ENCODE results near the gene CDHR3. TPM values are rescaled to one million over a fixed set of nuclear protein-coding genes. Genes with fewer than 3 reads are reported as not detected.

The CDHR3 gene
- total and polyA plus RNA-seq, 10 of the 15 experiments (the other 5 are each of a cell fraction or from before 2014, with no cell fraction given) = 0.06 to 0.11 TPM; not detected in 8

DNA sequence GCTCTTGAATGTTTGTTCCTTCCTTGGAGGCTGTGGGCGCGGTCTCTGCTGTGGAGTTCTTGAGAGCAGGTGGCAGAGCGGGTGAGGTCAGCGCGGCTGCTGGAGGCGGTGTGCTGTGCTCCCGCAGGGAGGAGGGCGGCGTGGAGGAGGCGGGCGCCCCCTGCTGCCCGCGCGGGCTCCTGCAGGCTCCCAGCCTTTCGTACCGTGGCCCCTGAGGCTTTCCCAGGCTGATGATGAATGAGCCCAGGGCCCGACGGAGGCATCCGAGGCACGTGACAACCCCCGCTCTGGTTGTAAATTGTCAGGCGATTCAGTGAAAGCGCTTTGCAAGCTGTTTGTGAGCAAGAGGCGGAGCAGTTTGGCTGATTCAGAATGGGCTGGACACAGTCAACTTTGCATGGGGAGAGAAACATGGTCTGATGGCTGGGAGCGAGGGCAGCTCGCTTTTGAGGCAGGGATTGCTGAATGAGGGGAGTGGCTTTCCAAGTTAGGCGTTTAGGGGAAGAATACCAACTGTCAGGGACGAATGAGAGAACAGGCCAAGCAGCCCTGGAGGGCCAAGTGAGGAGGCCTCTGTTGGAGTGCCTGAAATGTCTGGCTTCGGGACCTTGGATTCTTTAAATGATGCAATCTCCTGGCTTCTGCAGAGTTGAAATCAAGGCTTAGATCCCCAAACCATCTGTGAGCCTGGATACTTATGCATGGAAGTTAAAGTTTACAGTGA, 46.6 kb downstream of the CDHR3 start:
- Histone ChIP-seq H3K27me3 (replicated peaks in 1 of 2; ENCODE audit: control insufficient read depth in 2 of 2, insufficient read depth in 2 of 2, low read length in 1 of 2) (no peaks in the 10 kb centered on the region; a peak in 3 of 4 replicates), H3K4me3 (no peak overlapping the region), H3K4me1 (ENCODE audit: control insufficient read depth, insufficient read depth, low read length) (no peaks in the 10 kb centered on the region), H3K9ac (ENCODE audit: control insufficient read depth, insufficient read depth, low read length) (no peak overlapping the region), H3K79me2 (ENCODE audit: control insufficient read depth, insufficient read depth, low read length) (no peaks in the 10 kb centered on the region), H3K9me3 (replicated peaks; ENCODE audit: control insufficient read depth, insufficient read depth, low read length) (peaks cover 5% of the 10 kb centered on the region; the same call in 2 of the 3 replicates), H3K4me2 (ENCODE audit: control insufficient read depth, insufficient read depth) (no peak overlapping the region), H2AFZ (ENCODE audit: control insufficient read depth, low read depth, low read length) (no peak overlapping the region), H3K36me3 (ENCODE audit: control insufficient read depth in 2 of 2, insufficient read depth in 2 of 2, low read length in 1 of 2) (no peaks in the 10 kb centered on the region), H4K20me1 (ENCODE audit: control insufficient read depth, insufficient read depth) (no peaks in the 10 kb centered on the region), H3K27ac (ENCODE audit: control insufficient read depth, insufficient read depth) (no peak overlapping the region)
- ATAC-seq = peak; percentile 98
- 7% methylated on average over 28 of the region's 29 CpGs for WGBS (ENCODE audit: insufficient coverage, insufficient replicate concordance, low lambda C conversion rate, missing lambda C conversion rate)
- intact Hi-C loops (cut with micrococcal nuclease; ENCODE audit: unreplicated experiment) (loop anchor here (2.0 to 10.0 kb wide), 2 partner anchors 249 to 355 kb away; no protein-coding TSS in a partner anchor), in situ Hi-C loops (cut with MboI) (loop anchor here (10.0 kb wide), 1 partner anchor 245 kb away; no protein-coding TSS in a partner anchor)
- ChIA-PET POLR2A (interaction anchor here (0.6 to 1.4 kb wide), 2 partner anchors 19 to 374 kb away, joined by 3 to 4 read pairs; no protein-coding TSS in a partner anchor), SMC1A (ENCODE audit: uncharacterized antibody, unreplicated experiment) (interaction anchor here (0.6 to 3.4 kb wide), 4 partner anchors 33 to 321 kb away, joined by 3 to 34 read pairs (median 14); no protein-coding TSS in a partner anchor), RAD21 (ENCODE audit: unreplicated experiment) (interaction anchor here (2.7 to 3.3 kb wide), 2 partner anchors 248 to 249 kb away, joined by 15 to 19 read pairs; no protein-coding TSS in a partner anchor), CTCF (interaction anchor here (1.1 to 6.3 kb wide), 6 partner anchors 10 to 253 kb away, joined by 3 to 68 read pairs (median 4); no protein-coding TSS in a partner anchor)
- BruUV-seq (replicated peaks) = no TSS peak
- DNase-seq (ENCODE audit: low read depth, low spot score) = no peak
- no peak for FAIRE-seq
- TF ChIP-seq CHD4 (IDR thresholded peaks at IDR 0.05) (no peak), NFXL1 (IDR thresholded peaks at IDR 0.05; ENCODE audit: borderline replicate concordance) (peak; percentile 99), RAD51 (IDR thresholded peaks at IDR 0.05) (peak; percentile 19; the same call in 1 of the 2 replicates), STAT1 (conservative IDR thresholded peaks at IDR 0.05) (0 out of 2 replicates have a peak, but pooled peaks have one; percentile 53), BHLHE40 (IDR thresholded peaks at IDR 0.05; ENCODE audit: borderline replicate concordance in 1 of 2, low read depth in 2 of 2, low read length in 1 of 2) (peak in 1 of 2 experiments; percentile 77; a peak in 2 of 4 replicates), TCF3 (IDR thresholded peaks at IDR 0.05; ENCODE audit: borderline replicate concordance, insufficient read depth, low read depth, low read length) (0 out of 2 replicates have a peak, but pooled peaks have one; percentile 32), SMC3 (IDR thresholded peaks at IDR 0.05; ENCODE audit: borderline replicate concordance, low read length) (peak; percentile 89), BCL11A (IDR thresholded peaks at IDR 0.05; ENCODE audit: low read depth, low read length) (no peak), RAD21 (IDR thresholded peaks at IDR 0.05; ENCODE audit: insufficient read depth, low read depth, low read length) (peak; percentile 63), KLF5 (IDR thresholded peaks at IDR 0.05; ENCODE audit: partially characterized antibody) (no peak), RELA (IDR thresholded peaks at IDR 0.05; ENCODE audit: borderline replicate concordance, partially characterized antibody) (peak; percentile 29), IKZF1 (conservative IDR thresholded peaks at IDR 0.05) (peak; percentile 54; the same call in 1 of the 2 replicates), SMARCA5 (IDR thresholded peaks at IDR 0.05) (peak; percentile 86), LARP7 (IDR thresholded peaks at IDR 0.05) (peak; percentile 47; the same call in 1 of the 2 replicates), TCF7 (IDR thresholded peaks at IDR 0.05; ENCODE audit: borderline replicate concordance) (no peak), YY1 (IDR thresholded peaks at IDR 0.05; ENCODE audit: low read depth, low read length) (0 out of 2 replicates have a peak, but pooled peaks have one; percentile 42), GATAD2B (conservative IDR thresholded peaks at IDR 0.05; ENCODE audit: low read depth) (0 out of 2 replicates have a peak, but pooled peaks have one; percentile 37), PAX8 (IDR thresholded peaks at IDR 0.05) (no peak), GABPA (IDR thresholded peaks at IDR 0.05; ENCODE audit: low read depth) (no peak), JUND (IDR thresholded peaks at IDR 0.05; ENCODE audit: low read depth, low read length) (peak; percentile 22; the same call in 1 of the 2 replicates)
- TF ChIP-seq, protein P1, sequence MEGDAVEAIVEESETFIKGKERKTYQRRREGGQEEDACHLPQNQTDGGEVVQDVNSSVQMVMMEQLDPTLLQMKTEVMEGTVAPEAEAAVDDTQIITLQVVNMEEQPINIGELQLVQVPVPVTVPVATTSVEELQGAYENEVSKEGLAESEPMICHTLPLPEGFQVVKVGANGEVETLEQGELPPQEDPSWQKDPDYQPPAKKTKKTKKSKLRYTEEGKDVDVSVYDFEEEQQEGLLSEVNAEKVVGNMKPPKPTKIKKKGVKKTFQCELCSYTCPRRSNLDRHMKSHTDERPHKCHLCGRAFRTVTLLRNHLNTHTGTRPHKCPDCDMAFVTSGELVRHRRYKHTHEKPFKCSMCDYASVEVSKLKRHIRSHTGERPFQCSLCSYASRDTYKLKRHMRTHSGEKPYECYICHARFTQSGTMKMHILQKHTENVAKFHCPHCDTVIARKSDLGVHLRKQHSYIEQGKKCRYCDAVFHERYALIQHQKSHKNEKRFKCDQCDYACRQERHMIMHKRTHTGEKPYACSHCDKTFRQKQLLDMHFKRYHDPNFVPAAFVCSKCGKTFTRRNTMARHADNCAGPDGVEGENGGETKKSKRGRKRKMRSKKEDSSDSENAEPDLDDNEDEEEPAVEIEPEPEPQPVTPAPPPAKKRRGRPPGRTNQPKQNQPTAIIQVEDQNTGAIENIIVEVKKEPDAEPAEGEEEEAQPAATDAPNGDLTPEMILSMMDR (IDR thresholded peaks at IDR 0.05 in 2 of 3, conservative IDR thresholded peaks at IDR 0.05 in 1 of 3; ENCODE audit: control insufficient read depth in 2 of 3, extremely low read depth in 1 of 3, insufficient read depth in 1 of 3, low read depth in 3 of 3, low read length in 3 of 3) = peak; percentile 83 to 94 (median 86)
- TF ChIP-seq, protein P2, sequence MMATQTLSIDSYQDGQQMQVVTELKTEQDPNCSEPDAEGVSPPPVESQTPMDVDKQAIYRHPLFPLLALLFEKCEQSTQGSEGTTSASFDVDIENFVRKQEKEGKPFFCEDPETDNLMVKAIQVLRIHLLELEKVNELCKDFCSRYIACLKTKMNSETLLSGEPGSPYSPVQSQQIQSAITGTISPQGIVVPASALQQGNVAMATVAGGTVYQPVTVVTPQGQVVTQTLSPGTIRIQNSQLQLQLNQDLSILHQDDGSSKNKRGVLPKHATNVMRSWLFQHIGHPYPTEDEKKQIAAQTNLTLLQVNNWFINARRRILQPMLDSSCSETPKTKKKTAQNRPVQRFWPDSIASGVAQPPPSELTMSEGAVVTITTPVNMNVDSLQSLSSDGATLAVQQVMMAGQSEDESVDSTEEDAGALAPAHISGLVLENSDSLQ (IDR thresholded peaks at IDR 0.05) = 0 out of 2 replicates have a peak, but pooled peaks have one; percentile 15

Data from GM12878 (cell line).